Natural killer cell treated with Interleukin-12 subunit alpha and Interleukin-12 subunit beta and Interleukin-15 and Interleukin-18, amount 100 ng/mL, for 72 hours (primary cell): ENCODE measurements around the gene SMIM17. TPM values are rescaled to one million over a fixed set of nuclear protein-coding genes. Genes with fewer than 3 reads are reported as not detected.

Source experiments
- ATAC-seq, 2 donors: fragments of 150-1000 bp; cut with Tn5 transposase in 1 of 2; sonication (Bioruptor Pico), chemical (Tn5 transposase) in 1 of 2; 2 replicates each; pipeline ENCODE4 v1.10.0; 2021
- DNase-seq: peaks from one replicate; pipeline ENCODE4 v3.0.0; 2022; ENCODE audit warnings: low spot score
- H3K27ac Mint-ChIP-seq, 2 donors: 1 replicate in 1 of 2; 2 replicates in 1 of 2; pipeline ENCODE4 v1.8.0; 2022; ENCODE audit warnings: mixed read lengths in 2 of 2, mild to moderate bottlenecking in 1 of 2, moderate library complexity in 1 of 2
- H3K27me3 Mint-ChIP-seq, 2 donors: 1 replicate in 1 of 2; 2 replicates in 1 of 2; pipeline ENCODE4 v1.8.0; 2022; ENCODE audit warnings: mixed read lengths in 2 of 2
- H3K36me3 Mint-ChIP-seq: one replicate; pipeline ENCODE4 v1.8.0; 2022; ENCODE audit warnings: mixed read lengths
- H3K4me1 Mint-ChIP-seq, 2 donors: 1 replicate in 1 of 2; 2 replicates in 1 of 2; pipeline ENCODE4 v1.8.0; 2022; ENCODE audit warnings: low read depth in 2 of 2, mixed read lengths in 2 of 2, mild to moderate bottlenecking in 1 of 2
- H3K4me3 Mint-ChIP-seq: one replicate; pipeline ENCODE4 v1.8.0; 2022; ENCODE audit warnings: mixed read lengths
- H3K9me3 Mint-ChIP-seq: 2 replicates; pipeline ENCODE4 v1.8.0; 2022; ENCODE audit warnings: mixed read lengths
- total RNA-seq, 2 donors: library from RNA; stranded (reverse); gene quantifications; one replicate each; pipeline ENCODE4 v1.2.3, GENCODE V29; 2022

Gene SMIM17
- total RNA-seq, 2 donors from 2014 or later: not detected

- H3K9me3 Mint-ChIP-seq: peaks cover 2% of the 10 kb centered on the region
- ATAC-seq: no peak
- peaks cover 66% of the 10 kb centered on the region for H3K36me3 Mint-ChIP-seq
- no peaks in the 10 kb centered on the region for H3K27me3 Mint-ChIP-seq
- H3K4me1 Mint-ChIP-seq: peaks cover 0 to 12% of the 10 kb centered on the region in 2 donors
- no peak overlapping the region for H3K4me3 Mint-ChIP-seq
- no peak for DNase-seq
- H3K27ac Mint-ChIP-seq: no peak overlapping the region
These were observed 23.8 kb upstream of the SMIM17 start for GRCh38 chr19:56619121-56619520.

GRCh38 chr19:56622374-56622773, 20.6 kb upstream of the SMIM17 start:
- Mint-ChIP-seq H3K4me3 (no peak overlapping the region), H3K36me3 (peaks cover 42% of the 10 kb centered on the region), H3K27ac (no peak overlapping the region), H3K4me1 (peaks cover 0 to 9% of the 10 kb centered on the region in 2 donors), H3K9me3 (peaks cover 6% of the 10 kb centered on the region), H3K27me3 (no peaks in the 10 kb centered on the region)
- no peak for ATAC-seq
- no peak for DNase-seq

GRCh38 chr19:56623006-56623405, 20.0 kb upstream of the SMIM17 start:
- ATAC-seq (no peak), DNase-seq (no peak)
- Mint-ChIP-seq H3K4me3 (no peak overlapping the region), H3K9me3 (peaks cover 6% of the 10 kb centered on the region), H3K4me1 (peaks cover 0 to 6% of the 10 kb centered on the region in 2 donors), H3K27me3 (no peaks in the 10 kb centered on the region), H3K27ac (no peak overlapping the region), H3K36me3 (peaks cover 36% of the 10 kb centered on the region)

GRCh38 chr19:56625708-56626107, 17.3 kb upstream of the SMIM17 start:
- DNase-seq: no peak
- Mint-ChIP-seq H3K9me3 (peaks cover 14% of the 10 kb centered on the region), H3K36me3 (peaks cover 31% of the 10 kb centered on the region), H3K4me1 (no peaks in the 10 kb centered on the region), H3K4me3 (no peak overlapping the region), H3K27ac (no peak overlapping the region), H3K27me3 (no peaks in the 10 kb centered on the region)
- ATAC-seq: no peak

- no peak overlapping the region for H3K27ac Mint-ChIP-seq
- peaks cover 22% of the 10 kb centered on the region for H3K36me3 Mint-ChIP-seq
- H3K27me3 Mint-ChIP-seq: no peaks in the 10 kb centered on the region
- ATAC-seq: no peak
- DNase-seq: no peak
- H3K9me3 Mint-ChIP-seq: peaks cover 21% of the 10 kb centered on the region
- no peaks in the 10 kb centered on the region for H3K4me1 Mint-ChIP-seq
- no peak overlapping the region for H3K4me3 Mint-ChIP-seq
These were observed 9.9 kb upstream of the SMIM17 start for GRCh38 chr19:56633021-56633420.

- Mint-ChIP-seq H3K4me3 (no peak overlapping the region), H3K27ac (no peak overlapping the region), H3K4me1 (peaks cover 0 to 3% of the 10 kb centered on the region in 2 donors), H3K9me3 (peaks cover 22% of the 10 kb centered on the region), H3K36me3 (peaks cover 30% of the 10 kb centered on the region), H3K27me3 (no peaks in the 10 kb centered on the region)
- ATAC-seq: peak; percentile 46 to 74
- no peak for DNase-seq
These were observed 4.9 kb upstream of the SMIM17 start for GRCh38 chr19:56637976-56638555.

GRCh38 chr19:56639217-56639616, 3.7 kb upstream of the SMIM17 start:
- Mint-ChIP-seq H3K4me3 (no peak overlapping the region), H3K36me3 (peaks cover 29% of the 10 kb centered on the region), H3K9me3 (peaks cover 20% of the 10 kb centered on the region), H3K27me3 (peaks cover 4 to 6% of the 10 kb centered on the region in 2 donors), H3K27ac (no peak overlapping the region), H3K4me1 (peaks cover 0 to 3% of the 10 kb centered on the region in 2 donors)
- ATAC-seq (no peak), DNase-seq (no peak)

- ATAC-seq (no peak), DNase-seq (no peak)
- no peak overlapping the region for H3K4me3 Mint-ChIP-seq
- H3K9me3 Mint-ChIP-seq: peaks cover 37% of the 10 kb centered on the region
- H3K27me3 Mint-ChIP-seq: peaks cover 6 to 8% of the 10 kb centered on the region in 2 donors
- H3K36me3 Mint-ChIP-seq: peaks cover 46% of the 10 kb centered on the region
- H3K4me1 Mint-ChIP-seq: peaks cover 0 to 3% of the 10 kb centered on the region in 2 donors
- no peak overlapping the region for H3K27ac Mint-ChIP-seq
These were observed 549 bp downstream of the SMIM17 start for GRCh38 chr19:56643460-56643955.

- ATAC-seq (no peak), DNase-seq (no peak)
- Mint-ChIP-seq H3K4me1 (no peaks in the 10 kb centered on the region), H3K27me3 (no peaks in the 10 kb centered on the region), H3K9me3 (peaks cover 17% of the 10 kb centered on the region), H3K27ac (no peak overlapping the region), H3K4me3 (no peak overlapping the region), H3K36me3 (peaks cover 21% of the 10 kb centered on the region)
These were observed 11.2 kb downstream of the SMIM17 start for GRCh38 chr19:56654151-56654550.

GRCh38 chr19:56660381-56661107, 17.6 kb downstream of the SMIM17 start:
- H3K9me3 Mint-ChIP-seq: peaks cover 5% of the 10 kb centered on the region
- DNase-seq (no peak), ATAC-seq (no peak)
- no peak overlapping the region for H3K27ac Mint-ChIP-seq
- H3K36me3 Mint-ChIP-seq: peaks cover 12% of the 10 kb centered on the region
- H3K4me1 Mint-ChIP-seq: no peaks in the 10 kb centered on the region
- H3K4me3 Mint-ChIP-seq: no peak overlapping the region
- H3K27me3 Mint-ChIP-seq: no peaks in the 10 kb centered on the region

GRCh38 chr19:56661248-56661647, 18.3 kb downstream of the SMIM17 start:
- Mint-ChIP-seq H3K4me1 (no peaks in the 10 kb centered on the region), H3K36me3 (peaks cover 12% of the 10 kb centered on the region), H3K4me3 (no peak overlapping the region), H3K27me3 (no peaks in the 10 kb centered on the region), H3K9me3 (peaks cover 4% of the 10 kb centered on the region), H3K27ac (no peak overlapping the region)
- ATAC-seq (no peak), DNase-seq (no peak)

- Mint-ChIP-seq H3K9me3 (peaks cover 3% of the 10 kb centered on the region), H3K36me3 (peaks cover 4% of the 10 kb centered on the region), H3K4me3 (no peak overlapping the region), H3K27ac (no peak overlapping the region), H3K27me3 (no peaks in the 10 kb centered on the region), H3K4me1 (peaks cover 0 to 5% of the 10 kb centered on the region in 2 donors)
- peak in 1 of 2 donors; percentile 19 for ATAC-seq
- DNase-seq: no peak
These were observed 21.1 kb downstream of the SMIM17 start for GRCh38 chr19:56663931-56664500.

GRCh38 chr19:56664511-56664910, 21.6 kb downstream of the SMIM17 start:
- Mint-ChIP-seq H3K27me3 (no peaks in the 10 kb centered on the region), H3K4me3 (no peak overlapping the region), H3K9me3 (peaks cover 3% of the 10 kb centered on the region), H3K4me1 (peaks cover 0 to 5% of the 10 kb centered on the region in 2 donors), H3K36me3 (no peaks in the 10 kb centered on the region), H3K27ac (no peak overlapping the region)
- DNase-seq (no peak), ATAC-seq (no peak)

GRCh38 chr19:56667311-56667870, 24.4 kb downstream of the SMIM17 start:
- H3K9me3 Mint-ChIP-seq: peaks cover 3% of the 10 kb centered on the region
- DNase-seq: no peak
- no peaks in the 10 kb centered on the region for H3K36me3 Mint-ChIP-seq
- H3K4me1 Mint-ChIP-seq: peaks cover 7 to 17% of the 10 kb centered on the region in 2 donors
- H3K4me3 Mint-ChIP-seq: no peak overlapping the region
- H3K27me3 Mint-ChIP-seq: no peaks in the 10 kb centered on the region
- H3K27ac Mint-ChIP-seq: no peak overlapping the region
- no peak for ATAC-seq
